HG03060 (cell line): ENCODE data around the gene FKBP5.
"Not testable (repeated sequence)": the region's sequence is repeated elsewhere in the genome, so short reads cannot be mapped to it uniquely, and the experiment has no call there.

Source experiments
- ATAC-seq: cut with Tn5 transposase; IDR thresholded peaks from one replicate; pipeline ENCODE4 v1.9.1; 2021; ENCODE audit warnings: low read depth, moderate number of reproducible peaks; ENCODE audit not compliant: unreplicated experiment

FKBP5 gene

DNA sequence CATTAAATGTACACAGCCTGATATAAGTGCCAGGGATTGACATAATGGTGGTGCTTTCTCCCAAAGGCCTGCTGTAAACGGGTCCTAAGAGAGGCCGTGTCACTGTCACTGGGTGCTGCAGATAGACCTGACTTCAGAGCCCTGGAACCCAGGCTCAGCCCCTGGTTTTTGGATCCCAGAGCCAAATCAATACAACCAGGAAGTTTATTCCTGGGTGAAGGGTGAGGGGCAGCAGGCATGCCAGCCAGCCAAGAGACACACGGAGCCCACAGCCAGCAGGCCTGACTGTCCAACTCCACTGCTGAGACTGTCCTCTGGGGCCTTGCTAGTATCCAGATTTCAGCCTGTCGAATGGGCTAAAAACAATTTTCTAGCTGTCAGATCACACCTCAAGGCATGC is 35.3 kb upstream of the FKBP5 start:
- ATAC-seq, result no peak

DNA sequence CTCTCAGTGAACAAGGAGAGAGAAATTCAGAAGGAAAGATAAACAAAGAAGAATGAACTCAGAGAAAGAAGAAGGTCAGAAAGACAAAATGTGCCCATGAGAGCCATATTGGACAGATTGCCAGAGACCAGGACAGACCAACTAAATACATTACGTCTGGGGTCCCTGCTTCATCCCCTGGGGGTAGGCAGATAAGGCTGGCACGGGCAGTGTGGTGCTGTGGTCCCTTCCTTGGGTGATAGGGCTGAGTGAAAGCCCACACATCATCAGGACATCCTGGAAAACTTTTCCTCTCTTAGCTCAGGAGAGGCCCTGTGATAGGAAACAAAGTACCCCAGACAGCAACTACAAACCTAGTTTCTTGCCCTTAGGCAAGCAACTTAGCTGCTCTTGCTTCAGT is 34.9 kb upstream of the FKBP5 start:
- ATAC-seq, result no peak

DNA sequence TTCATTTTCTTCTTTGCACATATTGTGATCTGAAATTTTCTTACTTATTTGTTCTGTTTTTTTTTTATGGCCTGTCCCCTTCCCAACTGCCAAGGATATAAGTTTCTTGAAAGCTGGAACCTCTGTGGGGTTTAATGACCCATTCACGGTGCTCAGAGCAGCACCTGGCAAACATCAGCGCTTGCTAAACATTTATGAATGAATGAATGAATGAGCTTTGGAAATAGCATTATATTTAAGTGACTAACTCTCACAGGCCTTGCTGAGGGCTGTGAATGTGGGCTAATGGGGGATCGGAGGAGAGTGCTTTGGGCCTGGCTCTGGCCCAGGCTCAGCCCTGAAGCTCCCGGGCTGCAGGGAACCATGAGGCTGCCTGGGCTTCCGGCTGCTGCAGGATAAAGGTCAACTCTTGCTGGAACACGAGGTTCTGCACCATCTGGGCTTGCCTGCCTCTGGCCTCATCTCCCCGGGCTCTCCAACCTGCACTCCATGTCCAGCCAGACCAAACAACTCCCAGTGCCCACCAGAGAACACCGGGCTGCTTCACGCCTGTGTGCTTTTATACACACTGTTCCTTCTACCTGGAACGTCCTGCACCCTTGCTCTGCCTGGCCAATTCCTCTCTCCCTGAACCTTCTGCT is 33.5 kb upstream of the FKBP5 start:
- no peak for ATAC-seq

DNA sequence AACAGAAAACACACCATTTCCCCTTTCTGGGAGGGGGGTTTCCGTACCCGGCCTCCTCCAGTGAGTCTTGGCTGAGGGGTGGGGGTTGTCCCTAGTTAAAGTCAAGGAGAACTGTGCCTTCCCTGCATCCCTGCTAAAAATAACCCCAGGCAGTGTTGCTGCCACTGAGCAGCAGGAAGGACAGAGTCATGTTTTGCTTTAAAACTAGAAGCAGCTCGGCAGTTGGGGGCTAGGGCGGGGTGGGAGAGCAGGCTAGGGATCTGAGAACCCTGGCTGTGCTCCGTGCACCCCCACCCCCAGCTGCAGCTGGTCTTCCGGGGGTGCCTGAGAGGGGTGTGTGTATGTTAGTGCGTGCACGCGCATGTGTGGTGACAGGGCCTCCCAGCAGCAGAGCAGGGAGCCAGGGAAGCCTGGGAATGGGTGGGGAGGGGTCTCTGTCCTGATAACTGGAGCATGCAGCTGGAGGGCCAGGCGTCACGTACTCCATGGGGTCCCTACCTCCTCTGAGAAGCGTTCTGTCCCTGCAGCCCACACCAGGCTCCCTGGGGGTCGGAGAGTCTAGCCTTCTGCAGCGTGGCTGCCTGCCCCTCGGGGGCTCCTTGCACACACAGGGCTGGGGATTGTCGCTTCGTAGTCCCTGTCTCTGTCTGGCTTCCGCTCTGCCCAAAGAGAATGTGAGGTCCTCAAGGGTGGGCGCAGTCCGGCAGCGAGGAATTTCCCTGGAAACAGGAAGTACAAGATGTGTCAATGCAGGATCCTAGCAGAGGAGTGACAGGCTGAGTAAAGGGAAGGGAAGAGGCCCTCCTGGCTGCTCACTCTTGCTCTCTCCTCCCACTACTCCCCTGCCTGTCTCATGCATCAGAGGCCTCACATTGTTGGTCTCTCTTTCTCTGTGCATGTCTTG is 31.4 kb upstream of the FKBP5 start:
- ATAC-seq, result no peak

DNA sequence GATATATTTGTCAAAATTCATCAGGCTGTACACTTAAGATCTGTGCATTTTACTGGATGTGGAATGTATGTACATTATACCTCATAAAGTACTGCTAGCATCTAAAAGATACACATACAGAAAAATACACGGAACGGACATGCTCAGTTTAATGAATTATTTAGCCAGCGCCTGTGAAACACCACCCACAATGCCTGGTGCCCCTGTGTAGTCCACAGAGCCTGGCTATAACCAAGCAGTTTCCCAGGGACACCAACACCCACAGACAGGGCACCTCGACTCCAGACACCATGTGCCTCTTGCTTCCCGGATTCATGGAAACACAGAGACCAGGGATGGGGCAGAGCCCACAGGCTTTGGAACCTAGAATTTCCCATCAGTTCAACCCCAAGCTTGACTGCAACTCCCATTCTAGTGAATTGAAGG is 30.7 kb upstream of the FKBP5 start:
- no peak for ATAC-seq

DNA sequence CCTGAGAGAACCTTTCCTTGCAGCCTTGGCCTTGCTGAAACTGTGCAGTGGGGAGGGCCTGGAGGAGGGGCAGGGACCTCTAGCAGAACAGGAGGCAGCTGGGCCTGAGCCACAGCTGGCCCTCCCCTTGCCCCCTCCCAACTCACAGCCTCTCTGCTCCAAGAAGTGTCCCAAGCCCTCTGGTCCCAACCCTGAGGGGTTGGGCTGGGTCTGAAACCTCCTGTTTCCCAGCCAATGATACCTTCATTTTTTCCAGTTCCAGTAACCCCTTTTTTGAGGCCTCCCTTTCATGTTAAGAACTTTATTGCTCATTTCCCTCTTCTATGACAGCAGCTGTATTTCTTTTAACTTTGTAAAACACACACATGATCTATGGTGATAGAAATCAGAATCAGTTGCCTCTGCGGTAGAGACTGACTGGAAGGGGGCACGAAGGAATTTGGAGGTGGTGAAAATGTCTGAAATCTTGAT is 30.2 kb upstream of the FKBP5 start:
- no peak for ATAC-seq

DNA sequence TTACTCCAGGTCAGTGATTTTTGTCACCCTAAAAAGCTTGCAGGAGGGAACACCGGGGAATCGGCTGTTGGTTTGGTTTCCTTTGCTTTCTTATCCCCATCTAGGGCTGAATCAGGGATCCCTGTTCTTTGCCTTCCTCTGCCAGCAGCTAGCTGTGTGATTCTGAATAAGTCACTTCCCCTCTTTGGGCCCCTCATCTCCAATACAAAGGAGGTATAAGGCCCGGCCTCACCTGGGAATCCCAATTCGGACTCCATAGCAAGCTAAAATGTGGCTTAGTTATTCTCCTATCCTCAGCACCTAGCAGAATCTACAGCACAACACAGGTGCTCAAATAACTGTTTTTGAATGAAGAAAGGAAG is 29.6 kb upstream of the FKBP5 start:
- ATAC-seq, result no peak

DNA sequence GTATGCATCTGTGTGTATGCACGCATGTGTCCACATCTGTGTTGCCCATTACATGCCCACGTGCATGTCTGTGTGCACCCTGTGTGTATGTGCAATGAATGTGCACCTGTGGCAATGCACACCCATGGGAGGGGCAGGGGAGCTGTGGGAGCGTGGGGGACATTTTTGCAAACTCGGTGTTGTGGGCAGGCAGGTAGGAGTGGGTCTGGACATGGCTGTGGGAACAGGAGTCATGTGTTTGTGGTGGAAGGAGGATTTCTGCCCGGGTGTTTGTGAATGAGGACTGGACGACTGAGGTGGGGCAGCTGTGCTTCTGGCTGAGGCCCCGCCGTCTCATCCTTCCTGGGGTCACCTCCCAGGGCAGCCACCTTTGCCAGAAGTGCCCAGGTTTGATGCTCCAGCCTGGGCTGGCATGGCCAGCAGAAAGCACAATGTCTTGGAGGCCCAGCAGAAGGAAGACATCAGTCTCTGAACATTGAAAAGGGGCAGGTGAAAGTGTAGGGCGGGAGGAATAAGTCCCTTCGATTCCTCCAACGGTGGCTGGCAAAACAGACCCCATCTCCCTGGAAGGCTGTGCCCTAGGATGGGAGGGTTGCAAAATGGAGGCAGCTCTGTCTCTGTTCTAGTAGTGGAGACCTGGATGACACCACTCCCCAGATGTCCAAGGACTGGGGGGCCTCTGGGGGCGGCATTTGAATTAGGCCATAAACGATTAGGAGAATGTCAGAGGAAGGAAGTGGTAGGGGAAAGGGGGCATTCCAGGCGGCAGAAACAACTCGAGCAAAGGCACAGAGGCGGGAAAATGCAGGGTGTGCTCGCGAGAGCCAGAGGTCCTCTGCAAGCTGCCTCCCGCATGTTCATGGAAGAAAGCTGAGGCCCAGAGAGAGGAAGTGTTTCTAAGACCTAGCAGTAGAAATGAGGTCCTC is 29.0 kb upstream of the FKBP5 start:
- no peak for ATAC-seq

DNA sequence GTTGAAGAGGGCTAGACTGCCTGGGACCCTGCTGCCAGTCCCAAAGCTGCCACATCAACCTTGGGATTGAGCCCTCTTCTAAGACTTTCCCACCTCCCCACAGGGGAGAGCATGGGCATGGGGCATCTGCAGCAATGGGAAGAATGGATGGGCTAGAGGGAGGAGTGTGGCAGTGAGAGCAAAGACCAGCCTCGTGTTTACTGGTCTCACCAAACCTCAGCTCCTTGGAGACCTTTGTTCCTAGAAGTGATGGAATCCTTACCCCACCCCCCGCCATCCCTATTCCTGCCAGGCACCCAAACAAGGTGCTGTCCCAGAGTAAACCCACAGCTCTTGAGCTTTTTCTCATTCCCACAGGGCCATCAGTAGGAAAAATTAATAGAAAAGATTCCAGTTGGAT is 28.1 kb upstream of the FKBP5 start:
- ATAC-seq, result no peak

DNA sequence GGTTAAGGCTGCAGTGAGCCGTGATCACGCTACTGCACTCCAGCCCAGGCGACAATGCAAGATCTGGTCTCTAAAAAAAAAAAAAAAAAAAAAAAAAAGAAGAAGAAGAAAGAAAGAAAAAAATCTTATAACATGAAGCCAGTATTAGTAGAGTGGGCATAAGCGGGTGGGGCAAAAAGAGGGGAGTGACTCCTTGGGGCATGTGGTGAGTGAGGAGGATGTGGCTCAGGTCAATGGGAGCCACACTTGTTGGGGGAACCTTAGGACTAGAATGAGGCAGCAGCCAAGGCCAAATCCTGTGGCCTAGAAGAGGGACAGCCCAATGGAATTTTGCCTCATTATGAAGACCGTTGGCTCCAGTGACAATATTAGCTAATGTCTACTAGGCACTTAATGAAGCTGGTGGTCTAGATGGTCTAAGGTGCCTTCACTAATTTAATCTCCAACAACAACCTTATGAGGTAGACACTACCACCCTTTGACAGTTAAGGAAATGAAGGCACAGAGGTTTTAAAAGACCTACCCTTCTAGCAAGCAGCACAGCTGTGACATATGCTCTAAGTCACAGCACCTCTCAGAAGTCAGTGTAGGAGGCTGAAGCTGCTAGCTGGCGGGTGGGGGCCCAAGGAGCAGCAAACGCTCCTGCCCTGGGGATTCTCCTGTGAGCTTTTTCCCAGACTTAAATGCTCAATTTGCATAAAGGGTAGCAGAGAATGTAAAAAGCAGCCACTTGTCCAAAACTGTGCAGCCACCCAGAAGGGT is 24.5 kb upstream of the FKBP5 start:
- no peak for ATAC-seq

DNA sequence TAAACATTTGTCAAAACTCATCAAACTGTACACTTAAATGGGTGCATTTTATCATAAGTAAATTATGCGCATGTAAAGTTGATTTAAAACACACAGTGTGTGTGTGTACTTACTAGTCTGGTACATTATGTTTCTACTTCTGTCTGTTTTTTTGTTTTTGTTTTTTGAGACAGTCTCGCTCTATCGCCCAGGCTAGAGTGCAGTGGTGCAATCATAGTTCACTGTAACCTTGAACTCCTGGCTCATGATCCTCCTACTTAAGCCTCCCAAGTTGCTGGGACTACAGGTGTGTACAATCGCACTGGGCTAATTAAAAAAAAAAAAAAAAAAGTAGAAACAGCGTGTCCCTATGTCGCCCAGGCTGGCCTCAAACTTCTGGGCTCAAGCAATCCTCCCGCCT is 23.0 kb upstream of the FKBP5 start:
- no peak for ATAC-seq

DNA sequence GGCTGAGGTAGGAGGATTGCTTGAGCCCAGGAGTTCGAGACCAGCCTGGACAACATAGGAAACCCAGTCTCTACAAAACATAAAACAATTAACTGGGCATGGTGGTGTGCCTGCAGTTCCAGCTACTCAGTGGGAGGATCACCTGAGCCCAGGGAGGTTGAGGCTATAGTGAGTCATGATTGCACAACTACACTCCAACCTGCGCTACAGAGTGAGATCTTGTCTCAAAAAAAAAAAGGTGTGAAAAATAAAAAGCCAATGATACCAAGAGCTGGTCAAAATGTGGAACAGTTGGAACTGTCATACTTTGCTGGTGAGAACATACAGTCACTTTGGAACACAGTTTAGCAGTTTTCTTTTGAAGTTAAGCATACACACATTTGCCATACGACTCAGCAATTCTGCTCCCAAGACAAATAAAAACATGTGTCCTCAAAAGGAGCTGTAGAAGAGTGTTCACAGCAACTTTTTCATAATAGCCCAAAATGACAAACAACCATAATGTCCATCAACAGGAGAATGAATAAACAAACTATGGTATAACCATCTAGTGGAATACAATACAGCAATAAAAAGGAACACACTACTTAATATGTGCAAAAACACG is 21.6 kb upstream of the FKBP5 start:
- no peak for ATAC-seq

DNA sequence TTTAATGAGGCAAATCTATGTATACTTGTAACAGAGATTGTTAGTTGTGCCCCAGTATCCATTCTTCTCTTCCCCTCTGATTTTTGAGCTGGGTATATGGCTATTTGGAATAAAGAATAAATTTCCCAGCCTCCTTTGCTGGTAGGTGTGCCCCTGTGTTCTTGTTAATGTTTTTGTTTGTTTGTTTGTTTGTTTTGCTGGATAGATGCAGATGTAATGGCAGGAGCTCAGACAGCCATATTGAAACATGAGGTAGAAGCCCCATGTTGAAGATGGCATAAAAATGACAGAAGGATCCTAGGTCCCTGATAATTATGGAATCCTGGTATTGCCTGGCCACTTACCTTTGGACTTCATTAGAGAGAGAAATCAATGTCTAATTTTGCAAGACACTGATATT is 19.9 kb upstream of the FKBP5 start:
- no peak for ATAC-seq

DNA sequence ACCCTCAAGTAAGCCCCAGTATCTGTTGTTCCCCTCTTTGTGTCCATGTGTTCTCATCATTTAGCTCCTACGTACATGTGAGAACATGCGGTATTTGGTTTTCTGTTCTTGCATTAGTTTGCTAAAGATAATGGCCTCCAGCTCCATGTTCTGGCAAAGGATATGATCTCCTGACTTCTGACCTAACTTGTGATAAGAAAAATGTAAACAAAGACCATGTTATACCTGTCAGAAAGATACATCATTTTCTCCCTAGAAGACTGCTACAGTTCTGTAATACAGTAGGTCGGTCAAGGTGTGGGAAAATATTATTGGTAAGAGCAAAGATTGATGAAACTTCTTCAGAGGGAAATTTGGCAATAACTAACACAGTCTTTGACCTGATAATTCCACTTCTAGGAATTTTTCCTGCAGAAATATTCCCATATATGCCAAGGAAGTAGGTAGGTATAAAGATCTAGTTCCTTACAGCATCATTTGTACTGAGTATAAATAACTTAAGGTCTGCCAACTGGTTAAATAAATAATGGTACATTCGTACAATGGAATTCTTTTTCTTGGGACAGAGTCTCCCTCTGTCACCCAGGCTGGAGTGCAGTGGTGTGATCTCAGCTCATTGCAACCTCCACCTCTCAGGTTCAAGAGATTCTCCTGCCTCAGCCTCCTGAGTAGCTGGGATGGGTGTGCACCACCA is 19.1 kb upstream of the FKBP5 start:
- no peak for ATAC-seq

DNA sequence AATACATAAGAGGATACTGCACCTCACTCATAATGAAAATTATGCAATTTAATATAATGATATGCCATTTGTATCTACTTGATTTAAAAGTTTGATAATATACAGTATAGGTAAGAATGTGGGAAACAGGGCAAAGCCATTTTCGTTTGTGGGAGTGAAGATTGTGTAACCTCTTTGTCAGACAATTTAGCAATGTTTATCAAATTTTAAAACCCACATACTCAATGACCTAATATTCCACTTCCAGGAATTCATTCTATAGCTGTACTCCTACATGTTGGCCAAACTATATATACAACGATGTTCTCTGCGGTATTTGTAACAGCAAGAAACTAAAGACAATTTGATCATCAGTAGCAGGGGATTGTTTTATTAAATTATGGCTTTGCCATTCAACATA is 17.8 kb upstream of the FKBP5 start:
- no peak for ATAC-seq

DNA sequence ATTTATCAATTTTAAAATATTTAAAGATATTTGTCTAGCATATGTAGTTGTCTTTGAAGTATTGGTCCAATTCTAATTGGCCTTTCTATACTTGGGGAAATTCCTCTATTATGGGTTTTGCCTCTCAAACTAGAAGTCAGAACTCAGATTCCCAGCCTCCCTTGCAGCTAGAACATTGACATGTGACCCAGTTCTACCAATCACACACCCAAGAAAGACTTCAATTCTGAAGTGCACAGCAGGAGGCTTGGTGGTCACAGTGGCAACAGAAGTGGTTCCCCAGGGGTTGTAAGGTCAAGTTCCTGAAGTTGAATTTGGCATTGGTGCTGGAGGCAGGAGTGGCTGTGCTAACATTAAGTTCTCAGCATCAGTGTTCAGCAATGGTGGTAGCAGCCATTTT is 14.8 kb upstream of the FKBP5 start:
- no peak for ATAC-seq

DNA sequence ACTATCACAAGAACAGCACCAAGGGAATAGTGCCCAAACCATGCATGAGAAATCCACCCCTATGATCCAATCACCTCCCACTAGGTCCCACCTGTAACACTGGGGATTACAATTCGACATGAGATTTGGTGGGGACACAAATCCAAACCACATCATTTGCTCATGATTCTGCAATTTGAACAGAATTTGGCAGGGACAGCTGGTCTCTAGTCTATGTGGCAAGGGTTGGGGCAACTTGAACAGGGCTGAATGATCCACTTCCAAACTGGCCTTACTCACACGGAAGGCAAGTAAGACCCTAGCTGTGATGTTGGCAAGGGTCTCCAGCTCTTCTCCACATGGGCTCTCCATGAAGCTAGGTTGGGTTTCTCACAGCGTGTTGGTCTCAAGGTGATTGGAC is 10.1 kb upstream of the FKBP5 start:
- no peak for ATAC-seq

DNA sequence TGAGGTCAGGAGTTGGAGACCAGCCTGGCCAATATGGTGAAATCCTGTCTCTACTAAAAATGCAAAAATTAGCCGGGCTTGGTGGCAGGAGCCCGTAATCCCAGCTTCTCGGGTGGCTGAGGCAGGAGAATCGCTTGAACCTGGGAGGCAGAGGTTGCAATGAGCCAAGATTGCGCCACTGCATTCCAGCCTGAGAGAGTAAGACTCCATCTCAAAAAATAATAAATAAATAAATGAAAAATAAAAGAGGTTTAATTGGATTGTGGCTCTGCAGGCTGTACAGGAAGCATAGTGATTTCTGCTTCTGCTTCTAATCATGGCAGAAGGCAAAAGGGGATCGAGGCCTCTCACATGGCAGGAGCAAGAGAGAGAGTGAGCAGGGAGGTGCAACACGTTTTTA is 9.7 kb upstream of the FKBP5 start:
- ATAC-seq, result not testable (repeated sequence)

DNA sequence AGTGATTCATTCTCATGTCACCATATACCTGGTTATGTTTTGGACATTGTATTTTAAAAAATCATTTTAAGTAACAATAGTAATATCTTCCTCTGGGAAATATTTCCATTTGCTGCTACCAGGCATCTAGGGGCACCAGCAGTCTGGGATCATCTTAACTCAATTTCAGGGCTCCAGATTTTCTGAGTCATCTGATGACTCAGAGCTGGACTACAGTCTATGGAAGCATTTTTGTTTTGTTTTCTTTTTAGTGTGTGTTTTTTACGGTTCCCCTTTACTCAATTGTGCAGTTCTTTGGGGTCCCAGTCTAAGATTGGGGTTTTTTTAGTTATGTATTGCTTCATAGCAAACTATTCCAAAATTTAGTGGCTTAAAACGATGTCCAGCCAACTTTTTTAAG is 5.7 kb upstream of the FKBP5 start:
- no peak for ATAC-seq
